IMR-90 (cell line): Measurements from ENCODE around the gene TMEM139. TPM values are rescaled to one million over a fixed set of nuclear protein-coding genes. Genes with fewer than 3 reads are reported as not detected.
A peak's percentile ranks its signal among the peaks of the same experiment; 100 is the strongest.
"Not testable (repeated sequence)": the region's sequence is repeated elsewhere in the genome, so short reads cannot be mapped to it uniquely, and the experiment has no call there.

Experiments used
- ATAC-seq: fragments of 200-7000 bp; cut with Tn5 transposase; 2 replicates; pipeline ENCODE4 v1.9.1; 2020; ENCODE audit warnings: low read depth, mild to moderate bottlenecking, moderate library complexity
- BruUV-seq: library from RNA; stranded (reverse); fragments of 400-500 nt; replicated peaks from 2 replicates; lab custom pipeline; 2021; lab: Mats Ljungman, UMichigan
- CTCF ChIA-PET: fragments of 300-600 bp; formaldehyde crosslinking; extraction: SDS; loops from one replicate; lab custom pipeline; 2021; ENCODE audit warnings: antibody characterized with exemption; lab: Yijun Ruan, JAX
- POLR2A ChIA-PET: fragments of 300-600 bp; sonication (Branson Sonifier 250); formaldehyde crosslinking; loops from one replicate; lab custom pipeline; 2022; ENCODE audit warnings: antibody characterized with exemption; ENCODE audit not compliant: unreplicated experiment; lab: Charles Lee
- DNase-seq: peaks from one replicate; pipeline ENCODE4 v3.0.0; 2013
- H2AFZ ChIP-seq: replicated peaks from 2 replicates; pipeline ENCODE3; 2013; ENCODE audit warnings: low read length, mild to moderate bottlenecking; ENCODE audit not compliant: poor library complexity
- H2AK5ac ChIP-seq: 2 replicates; pipeline ENCODE4 v1.6.1; 2013; ENCODE audit warnings: low read depth, low read length, inconsistent platforms
- H2AK9ac ChIP-seq: replicated peaks from 2 replicates; pipeline ENCODE3; 2013; ENCODE audit warnings: mild to moderate bottlenecking, low read depth, low read length, moderate library complexity; ENCODE audit not compliant: poor library complexity
- H2BK120ac ChIP-seq: 2 replicates; pipeline ENCODE4 v1.6.1; 2013; ENCODE audit warnings: low read depth, low read length, inconsistent platforms
- H2BK15ac ChIP-seq: 3 replicates; pipeline ENCODE4 v1.6.1; 2013; ENCODE audit warnings: low read depth, low read length, inconsistent platforms
- H2BK20ac ChIP-seq: 2 replicates; pipeline ENCODE4 v1.6.1; 2013; ENCODE audit warnings: low read depth, mild to moderate bottlenecking, inconsistent platforms, low read length, moderate library complexity
- H2BK5ac ChIP-seq: 2 replicates; pipeline ENCODE4 v1.6.1; 2013; ENCODE audit warnings: mild to moderate bottlenecking, low read depth, low read length, inconsistent platforms; ENCODE audit not compliant: poor library complexity, severe bottlenecking
- H3K14ac ChIP-seq: replicated peaks from 2 replicates; pipeline ENCODE4 v1.6.1; 2013; ENCODE audit warnings: low read depth, low read length, inconsistent platforms
- H3K18ac ChIP-seq: 2 replicates; pipeline ENCODE4 v1.6.1; 2013; ENCODE audit warnings: low read depth, low read length, control low read depth
- H3K23ac ChIP-seq: 2 replicates; pipeline ENCODE4 v1.6.1; 2013; ENCODE audit warnings: low read depth, low read length, inconsistent platforms
- H3K27ac ChIP-seq: 2 replicates; pipeline ENCODE4 v1.5.1; 2013; ENCODE audit warnings: mild to moderate bottlenecking, control low read depth, low read length; ENCODE audit not compliant: insufficient read depth
- H3K27me3 ChIP-seq: 2 replicates; pipeline ENCODE4 v1.6.1; 2013; ENCODE audit warnings: low read length; ENCODE audit not compliant: control insufficient read depth, insufficient read depth
- H3K36me3 ChIP-seq: 2 replicates; pipeline ENCODE4 v1.6.1; 2013; ENCODE audit warnings: low read length, mixed read lengths; ENCODE audit not compliant: control insufficient read depth, insufficient read depth
- H3K4ac ChIP-seq: 2 replicates; pipeline ENCODE4 v1.6.1; 2013; ENCODE audit warnings: low read depth, low read length, inconsistent platforms
- H3K4me1 ChIP-seq: 2 replicates; pipeline ENCODE4 v1.6.1; 2013; ENCODE audit warnings: low read length, mixed read lengths; ENCODE audit not compliant: control insufficient read depth, insufficient read depth
- H3K4me2 ChIP-seq: 2 replicates; pipeline ENCODE4 v1.6.1; 2013; ENCODE audit warnings: low read depth, mild to moderate bottlenecking, control low read depth, low read length, moderate library complexity
- H3K4me3 ChIP-seq: 2 replicates; pipeline ENCODE4 v1.5.1; 2013; ENCODE audit warnings: low read depth, mild to moderate bottlenecking, control low read depth, low read length, moderate library complexity; ENCODE audit not compliant: insufficient read depth
- H3K56ac ChIP-seq: 2 replicates; pipeline ENCODE4 v1.6.1; 2013; ENCODE audit warnings: low read length, inconsistent platforms; ENCODE audit not compliant: insufficient read depth; ENCODE audit errors: extremely low read depth
- H3K79me1 ChIP-seq, 2 experiments: 2 replicates each; pipeline ENCODE4 v1.6.1; 2013; ENCODE audit warnings: low read length in 2 of 2, inconsistent platforms in 1 of 2, low read depth in 1 of 2
- H3K9ac ChIP-seq: 2 replicates; pipeline ENCODE4 v1.6.1; 2013; ENCODE audit warnings: low read depth, low read length, control low read depth
- H3K9me1 ChIP-seq: 2 replicates; pipeline ENCODE4 v1.6.1; 2013; ENCODE audit warnings: low read length, inconsistent platforms; ENCODE audit not compliant: insufficient read depth
- H3K9me3 ChIP-seq: 2 replicates; pipeline ENCODE4 v1.6.1; 2013; ENCODE audit warnings: low read length; ENCODE audit not compliant: control insufficient read depth, insufficient read depth
- H4K20me1 ChIP-seq: 2 replicates; pipeline ENCODE4 v1.6.1; 2013; ENCODE audit warnings: low read length, inconsistent platforms; ENCODE audit not compliant: insufficient read depth
- H4K5ac ChIP-seq: 2 replicates; pipeline ENCODE4 v1.6.1; 2013; ENCODE audit warnings: mild to moderate bottlenecking, low read depth, low read length, control low read depth
- H4K8ac ChIP-seq, 2 experiments: 2 replicates each; pipeline ENCODE4 v1.6.1; 2013; ENCODE audit warnings: low read depth in 2 of 2, low read length in 2 of 2, control low read depth in 1 of 2, inconsistent platforms in 1 of 2
- H4K91ac ChIP-seq: 2 replicates; pipeline ENCODE4 v1.6.1; 2013; ENCODE audit warnings: low read depth, low read length, inconsistent platforms; ENCODE audit not compliant: insufficient read depth
- WGBS, 2 experiments: methylation state at CpG; one replicate each; pipeline versions ENCODE4 v1.1.5 to v1.1.7; 2013; ENCODE audit warnings: missing lambda C conversion rate in 2 of 2; ENCODE audit not compliant: insufficient read length in 1 of 2; ENCODE audit errors: extremely low coverage in 2 of 2; 5-methylcytosine and 5-hydroxymethylcytosine counted together
- dilution Hi-C: fragments of 300-500 bp; cut with HindIII; formaldehyde crosslinking; loops from one replicate; pipeline ENCODE4 v1.14.3; 2018; ENCODE audit warnings: low sequenced_read_pairs; ENCODE audit not compliant: unreplicated experiment
- in situ Hi-C: fragments of 300-500 bp; cut with MboI; formaldehyde crosslinking; loops from 3 replicates; pipeline ENCODE4 v1.14.3; 2019; ENCODE audit warnings: low sequenced_read_pairs, inconsistent platforms, mixed read lengths
- intact Hi-C: fragments of 100-400 bp; cut with micrococcal nuclease; formaldehyde crosslinking; loops from 2 replicates; pipeline ENCODE4 v1.10.0; 2022
- polyA plus RNA-seq, 3 experiments: library from polyadenylated mRNA; depleted of rRNA; stranded (reverse); fragments of >200 nt; gene quantifications; 2 replicates each; pipeline ENCODE4 v1.2.3, GENCODE V29; 2012; ENCODE audit warnings: low replicate concordance in 1 of 3
- total RNA-seq: library from RNA; depleted of rRNA; stranded (reverse); fragments of >200 nt; gene quantifications from 2 replicates; pipeline ENCODE4 v1.2.3, GENCODE V29; 2012

The TMEM139 gene
- total and polyA plus RNA-seq, 2 of the 4 experiments (the other 2 are of a cell fraction): 0.07 TPM; not detected in 1

DNA sequence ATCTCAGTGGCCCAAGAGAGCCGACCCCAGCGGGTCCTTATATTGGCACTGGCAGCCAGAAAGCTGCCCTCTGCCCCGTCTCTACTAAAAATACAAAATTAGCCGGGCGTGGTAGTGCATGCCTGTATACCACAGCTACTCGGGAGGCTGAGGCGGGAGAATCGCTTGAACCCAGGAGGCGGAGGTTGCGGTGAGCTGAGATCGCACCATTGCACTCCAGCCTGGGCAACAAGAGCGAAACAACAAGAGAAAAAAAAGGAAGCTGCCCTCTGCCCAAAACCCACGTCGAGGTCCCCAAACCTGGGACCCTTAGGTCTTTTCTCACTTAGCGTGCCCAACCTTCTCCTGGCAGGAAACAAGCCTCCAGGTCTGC is 20.6 kb upstream of the TMEM139 start:
- H2AFZ ChIP-seq: peak overlapping the region; percentile 100
- ATAC-seq, H2AK5ac ChIP-seq, H3K18ac ChIP-seq, H3K9me1 ChIP-seq, H4K20me1 ChIP-seq, H2BK15ac ChIP-seq, H3K56ac ChIP-seq, H3K4me1 ChIP-seq, H3K27ac ChIP-seq, intact Hi-C loops, H2BK20ac ChIP-seq, H4K91ac ChIP-seq, H2BK120ac ChIP-seq, DNase-seq, dilution Hi-C loops, H3K9me3 ChIP-seq, H4K5ac ChIP-seq, BruUV-seq, H3K27me3 ChIP-seq, in situ Hi-C loops, H2BK5ac ChIP-seq: not testable (repeated sequence)
- H2AK9ac ChIP-seq: peak overlapping the region; percentile 97
- CTCF ChIA-PET: interaction anchor here (1.6 kb wide), 1 partner anchor 24 kb away, joined by 8 read pairs; no protein-coding TSS in a partner anchor
- H3K4me2 ChIP-seq: peak overlapping the region; percentile 88
- H3K23ac ChIP-seq: peak overlapping the region; percentile 26; the same call in 1 of the 2 replicates
- WGBS, 2 experiments: 89% methylated on average over 9 of the region's 15 CpGs; no CpG with 5 or more reads in 1 of the 2 experiments
- peak overlapping the region; percentile 92 to 96; a peak in 3 of 4 replicates for H4K8ac ChIP-seq
- peak overlapping the region; percentile 97 for H3K4me3 ChIP-seq
- peaks cover 0 to 17% of the 10 kb centered on the region in 2 experiments for H3K79me1 ChIP-seq
- peak overlapping the region; percentile 90; the same call in 1 of the 2 replicates for H3K14ac ChIP-seq
- peak overlapping the region; percentile 98 for H3K9ac ChIP-seq
- POLR2A ChIA-PET: interaction anchor here (0.7 to 0.9 kb wide), 2 partner anchors 24 to 835 kb away, joined by 3 to 4 read pairs; partner anchors contain the start of gene CASP2
- H3K36me3 ChIP-seq: peaks cover 19% of the 10 kb centered on the region
- peak overlapping the region; percentile 97 for H3K4ac ChIP-seq
